Measurements from ENCODE around the gene MAST3. TPM values are rescaled to one million over a fixed set of nuclear protein-coding genes. Genes with fewer than 3 reads are reported as not detected.

The MAST3 gene
- total and polyA plus RNA-seq, 8 donors: 13.7 to 27.5 (median 23.6) TPM

DNA sequence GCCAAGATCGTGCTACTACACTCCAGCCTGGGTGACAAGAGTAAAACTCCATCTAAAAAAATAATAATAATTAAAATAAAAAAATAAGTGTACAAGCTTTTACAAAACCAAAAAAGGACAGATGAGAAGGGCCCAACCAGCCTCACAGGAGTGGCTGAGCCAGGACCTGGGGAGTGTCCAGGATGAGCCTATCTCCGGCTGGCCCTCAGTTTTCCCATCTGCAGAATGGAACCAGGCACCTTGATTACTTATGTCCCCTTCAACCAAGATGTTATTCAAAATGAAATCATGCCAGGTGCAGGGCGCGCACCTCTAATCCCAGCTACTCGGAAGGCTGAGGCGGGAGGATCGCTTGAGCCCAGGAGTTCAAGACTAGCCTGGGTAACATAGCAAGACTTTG lies 66.5 kb downstream of the MAST3 start:
- Histone ChIP-seq H3K27ac (no peak overlapping the region), H3K9me3 (no peaks in the 10 kb centered on the region), H3K4me1 (peaks cover 0 to 6% (median 0%) of the 10 kb centered on the region in 3 donors), H3K36me3 (peaks cover 0 to 31% (median 13%) of the 10 kb centered on the region in 3 donors), H3K27me3 (no peaks in the 10 kb centered on the region), H3K4me3 (no peak overlapping the region)
- TF ChIP-seq, protein P1, sequence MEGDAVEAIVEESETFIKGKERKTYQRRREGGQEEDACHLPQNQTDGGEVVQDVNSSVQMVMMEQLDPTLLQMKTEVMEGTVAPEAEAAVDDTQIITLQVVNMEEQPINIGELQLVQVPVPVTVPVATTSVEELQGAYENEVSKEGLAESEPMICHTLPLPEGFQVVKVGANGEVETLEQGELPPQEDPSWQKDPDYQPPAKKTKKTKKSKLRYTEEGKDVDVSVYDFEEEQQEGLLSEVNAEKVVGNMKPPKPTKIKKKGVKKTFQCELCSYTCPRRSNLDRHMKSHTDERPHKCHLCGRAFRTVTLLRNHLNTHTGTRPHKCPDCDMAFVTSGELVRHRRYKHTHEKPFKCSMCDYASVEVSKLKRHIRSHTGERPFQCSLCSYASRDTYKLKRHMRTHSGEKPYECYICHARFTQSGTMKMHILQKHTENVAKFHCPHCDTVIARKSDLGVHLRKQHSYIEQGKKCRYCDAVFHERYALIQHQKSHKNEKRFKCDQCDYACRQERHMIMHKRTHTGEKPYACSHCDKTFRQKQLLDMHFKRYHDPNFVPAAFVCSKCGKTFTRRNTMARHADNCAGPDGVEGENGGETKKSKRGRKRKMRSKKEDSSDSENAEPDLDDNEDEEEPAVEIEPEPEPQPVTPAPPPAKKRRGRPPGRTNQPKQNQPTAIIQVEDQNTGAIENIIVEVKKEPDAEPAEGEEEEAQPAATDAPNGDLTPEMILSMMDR (IDR thresholded peaks at IDR 0.05): no peak
- DNase-seq: peak in 1 of 6 donors; percentile 12
- ATAC-seq: no peak
- no peak for FAIRE-seq
- intact Hi-C loops (cut with DNase I): loop anchor here in 1 of 3 donors (10.0 kb wide), 1 partner anchor 49 kb away; no protein-coding TSS in a partner anchor
- whole genome bisulfite sequencing, 2 donors: 96 to 97% methylated on average over 7 of the region's 7 CpGs

DNA sequence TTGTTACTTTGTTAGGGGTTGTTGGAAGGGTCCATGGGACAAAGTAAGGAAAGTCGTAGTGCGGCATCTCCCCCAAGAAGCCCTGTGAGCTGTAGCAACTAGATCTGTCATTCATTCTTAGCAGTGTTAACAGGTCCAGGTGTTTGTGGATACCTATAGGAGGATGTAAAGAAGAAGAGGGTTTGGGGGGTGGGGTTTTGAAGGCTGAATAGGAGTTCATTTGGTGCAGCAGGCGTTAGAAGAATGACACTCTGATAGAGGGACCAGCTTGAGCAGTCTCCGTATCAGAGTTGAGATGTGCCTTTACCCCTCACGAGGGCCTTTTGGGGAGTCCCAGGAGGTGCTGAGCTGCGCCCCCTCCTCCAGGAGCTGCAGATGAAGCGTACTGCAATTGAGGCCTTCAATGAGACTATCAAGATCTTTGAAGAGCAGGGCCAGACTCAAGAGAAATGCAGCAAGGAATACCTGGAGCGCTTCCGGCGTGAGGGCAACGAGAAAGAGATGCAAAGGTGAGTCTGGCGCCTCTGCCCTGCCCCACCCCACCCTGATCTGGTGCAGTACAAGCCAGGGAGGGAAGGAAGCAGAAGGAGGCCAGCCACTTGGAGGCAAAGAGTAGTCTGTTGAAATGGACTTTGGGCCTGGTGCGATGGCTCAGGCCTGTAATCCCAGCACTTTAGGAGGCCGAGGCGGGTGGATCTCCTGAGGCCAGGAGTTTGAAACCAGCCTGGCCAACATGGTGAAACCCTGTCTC lies 68.4 kb downstream of the MAST3 start:
- 97% methylated on average over 15 of the region's 15 CpGs for WGBS, 2 donors
- Histone ChIP-seq H3K4me3 (no peak overlapping the region), H3K9me3 (no peaks in the 10 kb centered on the region), H3K36me3 (peaks cover 0 to 31% (median 13%) of the 10 kb centered on the region in 3 donors), H3K27me3 (no peaks in the 10 kb centered on the region), H3K4me1 (peaks cover 0 to under 1% (median 0%) of the 10 kb centered on the region in 3 donors), H3K27ac (no peak overlapping the region)
- peak in 1 of 6 donors; percentile 11 for DNase-seq
- ATAC-seq: no peak
- no peak for FAIRE-seq
- intact Hi-C loops (cut with DNase I): loop anchor here in 2 of 3 donors (5.0 to 10.0 kb wide), 2 partner anchors 51 to 54 kb away; no protein-coding TSS in a partner anchor
- TF ChIP-seq, protein P1 (IDR thresholded peaks at IDR 0.05): no peak

DNA sequence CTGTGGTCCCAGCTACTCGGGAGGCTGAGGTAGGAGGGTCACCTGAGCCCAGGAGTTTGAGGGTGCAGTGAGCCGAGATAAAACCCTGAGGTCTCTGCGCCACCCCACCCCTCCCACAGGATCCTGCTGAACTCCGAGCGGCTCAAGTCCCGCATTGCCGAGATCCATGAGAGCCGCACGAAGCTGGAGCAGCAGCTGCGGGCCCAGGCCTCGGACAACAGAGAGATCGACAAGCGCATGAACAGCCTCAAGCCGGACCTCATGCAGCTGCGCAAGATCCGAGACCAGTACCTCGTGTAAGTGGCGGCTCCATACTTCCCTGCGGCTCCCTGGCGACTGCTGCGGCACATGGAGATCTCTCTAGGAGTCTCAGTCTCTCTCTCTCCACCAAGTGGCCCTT lies 69.4 kb downstream of the MAST3 start:
- peaks cover 0 to 31% (median 13%) of the 10 kb centered on the region in 3 donors for H3K36me3 ChIP-seq

DNA sequence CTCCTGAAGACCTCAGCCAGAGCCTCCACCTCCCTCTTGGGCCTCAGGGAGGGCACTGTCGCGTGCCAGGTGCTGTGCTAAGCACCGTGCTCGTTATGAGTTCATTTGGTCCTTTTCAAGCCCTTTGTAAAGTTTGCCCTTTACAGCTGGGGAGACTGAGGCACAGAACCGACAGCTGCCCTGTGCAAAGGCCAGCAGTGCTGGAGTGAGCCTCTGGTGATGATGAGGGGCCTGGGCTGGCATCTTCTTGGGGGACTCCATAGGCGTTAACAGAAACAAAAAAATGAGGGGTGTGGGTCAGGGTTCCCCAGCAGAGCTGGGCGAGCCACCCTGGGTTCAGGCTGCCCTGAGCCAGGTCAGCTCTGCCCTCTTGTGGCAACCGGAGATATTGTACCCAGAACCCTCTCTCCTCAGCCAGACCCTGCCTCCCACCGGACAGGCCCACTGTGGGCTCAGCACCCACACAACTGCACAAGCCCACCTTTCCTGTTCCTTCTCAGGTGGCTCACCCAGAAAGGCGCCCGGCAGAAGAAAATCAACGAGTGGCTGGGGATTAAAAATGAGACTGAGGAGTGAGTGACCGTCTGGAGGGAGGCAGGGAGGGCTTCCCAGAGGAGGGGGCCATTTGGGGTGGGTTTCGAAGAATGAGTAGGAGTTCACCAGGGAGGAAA lies 70.5 kb downstream of the MAST3 start:
- Histone ChIP-seq H3K27ac (no peak overlapping the region), H3K27me3 (no peaks in the 10 kb centered on the region), H3K36me3 (peaks cover 0 to 26% (median 10%) of the 10 kb centered on the region in 3 donors), H3K9me3 (no peaks in the 10 kb centered on the region), H3K4me3 (no peak overlapping the region), H3K4me1 (no peaks in the 10 kb centered on the region)
- TF ChIP-seq, protein P1 (IDR thresholded peaks at IDR 0.05): peak; percentile 32 to 66 (median 52)
- WGBS, 2 donors: 68 to 70% methylated on average over 14 of the region's 14 CpGs
- intact Hi-C loops (cut with DNase I): loop anchor here in 2 of 3 donors (5.0 to 10.0 kb wide), 2 partner anchors 53 to 56 kb away; no protein-coding TSS in a partner anchor
- no peak for FAIRE-seq
- ATAC-seq: peak; percentile 47 to 74 (median 65)
- no peak for DNase-seq

More for the DNA sequence above, 69.4 kb downstream of the MAST3 start:
- DNase-seq: peak in 1 of 6 donors; percentile 9
- H3K9me3 ChIP-seq: no peaks in the 10 kb centered on the region
- FAIRE-seq: no peak
- WGBS, 2 donors: 92 to 96% methylated on average over 21 of the region's 21 CpGs
- TF ChIP-seq, protein P1 (IDR thresholded peaks at IDR 0.05): no peak
- H3K4me1 ChIP-seq: no peaks in the 10 kb centered on the region
- intact Hi-C loops (cut with DNase I): loop anchor here in 2 of 3 donors (5.0 to 10.0 kb wide), 2 partner anchors 52 to 55 kb away; no protein-coding TSS in a partner anchor
- no peak overlapping the region for H3K4me3 ChIP-seq
- no peaks in the 10 kb centered on the region for H3K27me3 ChIP-seq
- ATAC-seq: no peak
- no peak overlapping the region for H3K27ac ChIP-seq

Measured in pancreas (tissue), 10 donors.